Esophagus squamous epithelium (tissue), 4 donors: ENCODE results near the gene UBE2K.
"Not testable (repeated sequence)": the region's sequence is repeated elsewhere in the genome, so short reads cannot be mapped to it uniquely, and the experiment has no call there.

ENCODE experiments used
- POLR2A ChIP-seq, 4 donors: fragments of 450-650 bp; IDR thresholded peaks; one replicate each; pipeline ENCODE4 v1.6.1; 2017; ENCODE audit warnings: antibody characterized with exemption in 4 of 4, mild to moderate bottlenecking in 4 of 4, moderate library complexity in 3 of 4
- TF ChIP-seq, protein P1 (sequence below), 6 experiments: fragments of 450-650 bp in 4 of 6; fragments of 200-600 bp in 2 of 6; sonication (generic) in 2 of 6; IDR thresholded peaks; one replicate each; pipeline ENCODE4 v1.5.1; 2016 to 2019; ENCODE audit warnings: antibody characterized with exemption in 6 of 6, mild to moderate bottlenecking in 4 of 6, moderate library complexity in 4 of 6

DNA sequence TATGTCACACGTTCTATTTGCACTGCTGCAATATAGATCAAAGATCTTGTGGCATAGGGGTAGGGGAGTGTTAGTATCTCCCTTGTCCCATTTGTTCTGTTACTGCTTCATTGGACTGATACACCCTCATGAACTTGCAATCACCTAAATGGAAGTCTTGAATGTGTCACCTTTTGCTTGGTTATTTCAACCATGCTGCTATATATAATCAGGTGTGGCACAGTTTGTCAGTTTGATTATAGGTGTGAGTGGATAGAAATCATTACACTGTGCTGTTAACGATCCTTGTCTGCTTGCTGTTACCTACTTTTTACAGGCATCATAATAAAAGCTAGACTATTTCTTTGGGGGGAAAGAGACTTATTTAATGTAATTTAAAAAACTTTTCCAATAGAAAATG is 84.1 kb downstream of the UBE2K start:
- TF ChIP-seq, protein P1, sequence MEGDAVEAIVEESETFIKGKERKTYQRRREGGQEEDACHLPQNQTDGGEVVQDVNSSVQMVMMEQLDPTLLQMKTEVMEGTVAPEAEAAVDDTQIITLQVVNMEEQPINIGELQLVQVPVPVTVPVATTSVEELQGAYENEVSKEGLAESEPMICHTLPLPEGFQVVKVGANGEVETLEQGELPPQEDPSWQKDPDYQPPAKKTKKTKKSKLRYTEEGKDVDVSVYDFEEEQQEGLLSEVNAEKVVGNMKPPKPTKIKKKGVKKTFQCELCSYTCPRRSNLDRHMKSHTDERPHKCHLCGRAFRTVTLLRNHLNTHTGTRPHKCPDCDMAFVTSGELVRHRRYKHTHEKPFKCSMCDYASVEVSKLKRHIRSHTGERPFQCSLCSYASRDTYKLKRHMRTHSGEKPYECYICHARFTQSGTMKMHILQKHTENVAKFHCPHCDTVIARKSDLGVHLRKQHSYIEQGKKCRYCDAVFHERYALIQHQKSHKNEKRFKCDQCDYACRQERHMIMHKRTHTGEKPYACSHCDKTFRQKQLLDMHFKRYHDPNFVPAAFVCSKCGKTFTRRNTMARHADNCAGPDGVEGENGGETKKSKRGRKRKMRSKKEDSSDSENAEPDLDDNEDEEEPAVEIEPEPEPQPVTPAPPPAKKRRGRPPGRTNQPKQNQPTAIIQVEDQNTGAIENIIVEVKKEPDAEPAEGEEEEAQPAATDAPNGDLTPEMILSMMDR (IDR thresholded peaks at IDR 0.05): not testable (repeated sequence)
- not testable (repeated sequence) for TF ChIP-seq POLR2A (IDR thresholded peaks at IDR 0.05)
